ENCODE results near the gene FAM153A. TPM values are rescaled to one million over a fixed set of nuclear protein-coding genes. Genes with fewer than 3 reads are reported as not detected.
"Not testable (repeated sequence)": the region's sequence is repeated elsewhere in the genome, so short reads cannot be mapped to it uniquely, and the experiment has no call there.

FAM153A gene
- total RNA-seq, 2 experiments from 2014 or later = 27.0 to 27.3 TPM

- H3K4me1 Mint-ChIP-seq, DNase-seq, H3K27ac Mint-ChIP-seq, H3K4me3 Mint-ChIP-seq, H3K27me3 Mint-ChIP-seq, H3K36me3 Mint-ChIP-seq, H3K9me3 Mint-ChIP-seq: not testable (repeated sequence)
Measured at GRCh38 chr5:177692507-177692906, 90.2 kb downstream of the FAM153A start.

- H3K36me3 Mint-ChIP-seq, H3K27ac Mint-ChIP-seq, H3K9me3 Mint-ChIP-seq, DNase-seq, H3K27me3 Mint-ChIP-seq, H3K4me1 Mint-ChIP-seq, H3K4me3 Mint-ChIP-seq: not testable (repeated sequence)
Measured at GRCh38 chr5:177689011-177689610, 93.6 kb downstream of the FAM153A start.

- not testable (repeated sequence) for H3K36me3 Mint-ChIP-seq, H3K27me3 Mint-ChIP-seq, H3K9me3 Mint-ChIP-seq, H3K27ac Mint-ChIP-seq, H3K4me3 Mint-ChIP-seq, H3K4me1 Mint-ChIP-seq, DNase-seq
Measured at GRCh38 chr5:177688091-177688490, 94.6 kb downstream of the FAM153A start.

GRCh38 chr5:177681920-177682319 is 100.8 kb downstream of the FAM153A start:
- not testable (repeated sequence) for DNase-seq, H3K27ac Mint-ChIP-seq, H3K4me1 Mint-ChIP-seq, H3K27me3 Mint-ChIP-seq, H3K9me3 Mint-ChIP-seq, H3K4me3 Mint-ChIP-seq, H3K36me3 Mint-ChIP-seq

Other genes with a start within 250 kb of the FAM153A start
- gene FAM193B, start 228.3 kb downstream of the FAM153A start, total RNA-seq = 10 to 100 TPM; 47.2 to 52.9 TPM
- 100 to 1,000 TPM; 102 to 103 TPM for gene TMED9, start 190.7 kb downstream of the FAM153A start, total RNA-seq
- 10 to 100 TPM; 20.0 to 21.0 TPM for gene B4GALT7, start 182.8 kb downstream of the FAM153A start, total RNA-seq
- not detected for gene PROP1, start 213.3 kb upstream of the FAM153A start, total RNA-seq